ENCODE measurements around the gene EIF3F. TPM values are rescaled to one million over a fixed set of nuclear protein-coding genes. Genes with fewer than 3 reads are reported as not detected.

Gene EIF3F
- total and polyA plus RNA-seq, 10 of the 15 experiments (the other 5 are each of a cell fraction or from before 2014, with no cell fraction given), result 81.3 to 461 (median 213) TPM

GRCh38 chr11:7999795-8000194, 12.7 kb downstream of the EIF3F start (continued):
- TF ChIP-seq EP300 (IDR thresholded peaks at IDR 0.05; ENCODE audit: borderline replicate concordance in 1 of 2, control insufficient read depth in 1 of 2, low read depth in 2 of 2, low read length in 2 of 2), result no peak
- TF ChIP-seq IKZF1 (conservative IDR thresholded peaks at IDR 0.05), result no peak
- TF ChIP-seq SRF (IDR thresholded peaks at IDR 0.05; ENCODE audit: low read depth in 2 of 2, low read length in 2 of 2), result no peak
- TF ChIP-seq, protein P1, sequence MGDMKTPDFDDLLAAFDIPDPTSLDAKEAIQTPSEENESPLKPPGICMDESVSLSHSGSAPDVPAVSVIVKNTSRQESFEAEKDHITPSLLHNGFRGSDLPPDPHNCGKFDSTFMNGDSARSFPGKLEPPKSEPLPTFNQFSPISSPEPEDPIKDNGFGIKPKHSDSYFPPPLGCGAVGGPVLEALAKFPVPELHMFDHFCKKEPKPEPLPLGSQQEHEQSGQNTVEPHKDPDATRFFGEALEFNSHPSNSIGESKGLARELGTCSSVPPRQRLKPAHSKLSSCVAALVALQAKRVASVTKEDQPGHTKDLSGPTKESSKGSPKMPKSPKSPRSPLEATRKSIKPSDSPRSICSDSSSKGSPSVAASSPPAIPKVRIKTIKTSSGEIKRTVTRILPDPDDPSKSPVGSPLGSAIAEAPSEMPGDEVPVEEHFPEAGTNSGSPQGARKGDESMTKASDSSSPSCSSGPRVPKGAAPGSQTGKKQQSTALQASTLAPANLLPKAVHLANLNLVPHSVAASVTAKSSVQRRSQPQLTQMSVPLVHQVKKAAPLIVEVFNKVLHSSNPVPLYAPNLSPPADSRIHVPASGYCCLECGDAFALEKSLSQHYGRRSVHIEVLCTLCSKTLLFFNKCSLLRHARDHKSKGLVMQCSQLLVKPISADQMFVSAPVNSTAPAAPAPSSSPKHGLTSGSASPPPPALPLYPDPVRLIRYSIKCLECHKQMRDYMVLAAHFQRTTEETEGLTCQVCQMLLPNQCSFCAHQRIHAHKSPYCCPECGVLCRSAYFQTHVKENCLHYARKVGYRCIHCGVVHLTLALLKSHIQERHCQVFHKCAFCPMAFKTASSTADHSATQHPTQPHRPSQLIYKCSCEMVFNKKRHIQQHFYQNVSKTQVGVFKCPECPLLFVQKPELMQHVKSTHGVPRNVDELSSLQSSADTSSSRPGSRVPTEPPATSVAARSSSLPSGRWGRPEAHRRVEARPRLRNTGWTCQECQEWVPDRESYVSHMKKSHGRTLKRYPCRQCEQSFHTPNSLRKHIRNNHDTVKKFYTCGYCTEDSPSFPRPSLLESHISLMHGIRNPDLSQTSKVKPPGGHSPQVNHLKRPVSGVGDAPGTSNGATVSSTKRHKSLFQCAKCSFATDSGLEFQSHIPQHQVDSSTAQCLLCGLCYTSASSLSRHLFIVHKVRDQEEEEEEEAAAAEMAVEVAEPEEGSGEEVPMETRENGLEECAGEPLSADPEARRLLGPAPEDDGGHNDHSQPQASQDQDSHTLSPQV (IDR thresholded peaks at IDR 0.05), result no peak
- TF ChIP-seq ZNF384 (IDR thresholded peaks at IDR 0.05; ENCODE audit: borderline replicate concordance, low read depth, low read length), result no peak
- TF ChIP-seq PBX3 (IDR thresholded peaks at IDR 0.05; ENCODE audit: insufficient replicate concordance, low read depth, low read length), result no peak
- TF ChIP-seq SREBF1 (IDR thresholded peaks at IDR 0.05; ENCODE audit: low read length), result no peak
- TF ChIP-seq CEBPB (IDR thresholded peaks at IDR 0.05; ENCODE audit: borderline replicate concordance in 1 of 2, low read depth in 2 of 2, low read length in 2 of 2), result no peak
- TF ChIP-seq JUND (IDR thresholded peaks at IDR 0.05; ENCODE audit: low read depth, low read length), result no peak
- no peak for TF ChIP-seq ZSCAN29 (IDR thresholded peaks at IDR 0.05)
- no peak for TF ChIP-seq CBX5 (IDR thresholded peaks at IDR 0.05; ENCODE audit: low read depth)
- TF ChIP-seq EZH2 (IDR thresholded peaks at IDR 0.05; ENCODE audit: borderline replicate concordance, control insufficient read depth, low read depth, low read length), result no peak
